Retinal pigment epithelial cell (primary cell): ENCODE results near the gene WWC1.

Source experiments
- DNase-seq: peaks from one replicate; pipeline ENCODE4 v3.0.0-alpha.2; 2010; ENCODE audit warnings: low read depth
- H3K4me3 ChIP-seq: 2 replicates; pipeline ENCODE4 v1.5.1; 2011; ENCODE audit warnings: mild to moderate bottlenecking, low read length, control low read depth, moderate library complexity
- CTCF ChIP-seq: conservative IDR thresholded peaks from 2 replicates; pipeline ENCODE4 v1.5.1; 2011; ENCODE audit warnings: low read depth, low read length, control low read depth, inconsistent platforms

WWC1 gene

GRCh38 chr5:168302785-168303184 is 11.3 kb downstream of the WWC1 start:
- no peak for DNase-seq
- no peak overlapping the region for H3K4me3 ChIP-seq
- TF ChIP-seq CTCF, result no peak

- no peak for DNase-seq
- no peak overlapping the region for H3K4me3 ChIP-seq
- TF ChIP-seq CTCF, result no peak
Measured at GRCh38 chr5:168303393-168304025, 12.1 kb downstream of the WWC1 start.

DNA sequence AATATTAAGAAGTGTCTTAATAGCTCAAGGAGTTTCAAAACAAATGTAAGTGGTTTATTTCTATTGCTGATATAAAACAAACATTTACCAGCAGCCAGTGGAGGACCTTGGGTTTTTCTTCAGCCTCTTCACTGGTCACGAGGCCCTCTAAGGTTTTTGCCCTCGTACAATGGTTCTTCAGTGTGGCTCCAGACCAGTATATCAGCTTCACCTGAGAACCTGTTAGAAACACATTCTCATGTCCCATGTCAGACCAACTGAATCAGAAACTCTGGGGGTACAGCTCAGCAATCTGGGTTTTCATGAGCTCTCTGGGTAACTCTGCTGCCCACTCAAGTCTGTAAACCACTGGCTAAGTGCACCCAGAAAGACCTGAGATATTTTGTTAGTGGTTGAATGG is 12.9 kb downstream of the WWC1 start:
- no peak for TF ChIP-seq CTCF
- no peak overlapping the region for H3K4me3 ChIP-seq
- DNase-seq, result no peak

- no peak for DNase-seq
Measured at GRCh38 chr5:168305281-168305680, 13.8 kb downstream of the WWC1 start.

GRCh38 chr5:168307022-168307421 is 15.6 kb downstream of the WWC1 start:
- TF ChIP-seq CTCF, result no peak
- no peak overlapping the region for H3K4me3 ChIP-seq
- no peak for DNase-seq

More at GRCh38 chr5:168305281-168305680, 13.8 kb downstream of the WWC1 start:
- no peak for TF ChIP-seq CTCF
- no peak overlapping the region for H3K4me3 ChIP-seq

GRCh38 chr5:168307925-168308584 is 16.6 kb downstream of the WWC1 start:
- no peak overlapping the region for H3K4me3 ChIP-seq
- TF ChIP-seq CTCF, result no peak
- no peak for DNase-seq
